NCI-H226 (cell line): ENCODE measurements around the gene PCSK6.

Experiments
- DNase-seq: peaks from one replicate; pipeline ENCODE4 v3.0.0-alpha.2; 2015

Gene PCSK6

DNA sequence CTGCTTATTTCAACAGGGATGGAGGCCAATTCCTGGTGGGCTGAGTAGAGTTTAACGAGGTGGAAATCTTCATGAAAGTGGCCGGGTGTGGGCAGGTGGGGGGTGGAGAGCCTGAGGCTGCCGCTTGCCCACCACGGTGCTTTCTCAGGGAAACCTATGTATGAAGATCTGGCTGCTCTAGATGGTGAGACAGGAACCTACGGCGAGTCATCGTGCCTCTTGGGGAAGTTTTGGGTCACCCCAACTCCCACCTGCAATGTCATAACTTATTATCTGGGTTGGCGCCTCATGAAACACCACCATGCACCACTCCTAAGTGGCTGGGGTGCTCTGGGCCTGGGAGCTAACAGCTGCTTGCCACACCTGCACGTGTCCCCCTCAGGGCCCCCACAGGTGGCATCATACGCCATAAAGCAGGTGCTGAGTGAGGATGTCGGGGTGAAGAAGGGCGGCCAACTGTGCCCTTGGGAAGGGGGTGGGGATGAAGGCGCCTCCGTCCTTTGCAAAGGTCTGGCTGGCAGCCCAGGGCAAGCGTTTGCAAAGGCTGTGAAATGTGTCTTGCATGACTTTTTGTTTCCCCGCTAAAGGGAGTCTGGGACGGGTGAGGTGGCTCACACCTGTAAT is 166.5 kb downstream of the PCSK6 start:
- DNase-seq = no peak

DNA sequence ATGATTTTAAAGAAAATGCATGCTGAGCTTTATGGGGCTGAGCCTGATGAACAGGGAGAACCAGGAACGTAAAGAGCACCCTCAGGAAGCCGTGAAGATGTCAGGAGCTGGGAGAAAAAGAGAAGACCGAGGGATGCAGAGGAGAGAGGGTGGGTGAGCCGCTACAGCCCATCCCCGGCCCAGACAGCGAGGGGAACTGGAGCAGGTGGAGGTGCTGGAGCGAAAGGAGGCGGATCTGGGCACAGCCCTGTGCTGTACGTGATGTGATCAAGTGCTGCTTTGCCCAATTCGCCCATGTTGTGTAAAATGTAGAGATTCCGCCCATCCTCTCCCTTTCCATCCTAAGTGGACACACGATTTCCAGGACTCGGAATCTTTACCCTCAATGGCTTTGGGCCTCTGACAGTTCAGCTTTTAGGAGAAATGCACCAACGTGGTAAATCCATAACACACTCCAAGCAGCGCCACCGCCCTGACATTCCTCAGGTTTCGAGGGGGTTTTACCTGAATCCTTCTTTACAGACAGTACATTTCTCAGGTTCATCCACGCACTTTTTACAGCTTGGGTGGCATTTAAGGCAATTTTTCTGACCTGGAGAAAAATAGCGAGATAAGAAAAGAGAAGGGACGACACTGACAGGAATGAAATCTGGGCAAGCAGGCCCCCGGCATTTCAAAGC is 167.4 kb downstream of the PCSK6 start:
- DNase-seq = no peak

DNA sequence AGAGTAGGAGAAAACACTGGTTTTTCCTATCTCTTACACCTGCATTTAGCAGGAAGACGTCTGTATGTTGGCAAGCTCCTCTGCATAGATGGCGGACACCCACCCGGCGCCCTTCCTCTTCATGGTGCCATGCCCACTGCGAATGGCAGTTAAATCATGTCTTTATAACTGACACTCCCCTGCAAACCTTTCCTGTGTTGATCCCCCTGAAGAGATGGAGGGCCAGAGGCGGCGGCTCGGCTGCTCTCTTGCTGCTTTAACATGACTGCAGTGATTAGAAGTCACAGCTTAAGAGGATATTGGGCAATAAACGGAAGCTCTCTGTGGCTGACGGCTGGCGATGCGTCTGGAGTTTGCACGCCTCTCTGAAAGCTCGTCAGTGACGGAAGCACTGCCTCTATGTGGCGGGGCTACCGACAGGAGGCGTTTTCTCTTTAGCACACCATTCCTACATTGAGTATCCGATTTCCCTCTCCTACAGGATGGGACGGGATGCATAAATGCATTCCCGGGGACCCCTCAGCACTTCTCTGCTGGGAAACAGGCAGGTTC is 168.9 kb downstream of the PCSK6 start:
- no peak for DNase-seq

DNA sequence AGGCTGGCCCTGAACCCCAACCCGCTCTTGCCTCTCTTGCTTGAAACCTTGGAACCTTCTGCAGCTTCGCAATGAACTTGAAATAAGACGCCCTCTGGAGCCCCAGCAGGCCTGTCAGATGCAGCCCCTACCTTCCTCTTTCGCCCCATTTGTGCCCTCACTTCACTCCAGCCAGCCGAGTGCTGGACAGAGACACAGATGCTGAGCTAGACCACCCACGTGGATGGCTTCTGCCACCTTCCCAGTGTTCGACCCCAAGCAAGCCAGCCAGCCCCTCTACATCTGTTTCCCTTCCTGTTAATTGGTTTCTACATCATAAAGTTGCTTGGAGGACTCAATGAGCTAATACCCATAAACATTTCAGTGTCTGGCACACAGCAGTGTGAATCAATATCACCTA is 170.7 kb downstream of the PCSK6 start:
- DNase-seq = no peak

DNA sequence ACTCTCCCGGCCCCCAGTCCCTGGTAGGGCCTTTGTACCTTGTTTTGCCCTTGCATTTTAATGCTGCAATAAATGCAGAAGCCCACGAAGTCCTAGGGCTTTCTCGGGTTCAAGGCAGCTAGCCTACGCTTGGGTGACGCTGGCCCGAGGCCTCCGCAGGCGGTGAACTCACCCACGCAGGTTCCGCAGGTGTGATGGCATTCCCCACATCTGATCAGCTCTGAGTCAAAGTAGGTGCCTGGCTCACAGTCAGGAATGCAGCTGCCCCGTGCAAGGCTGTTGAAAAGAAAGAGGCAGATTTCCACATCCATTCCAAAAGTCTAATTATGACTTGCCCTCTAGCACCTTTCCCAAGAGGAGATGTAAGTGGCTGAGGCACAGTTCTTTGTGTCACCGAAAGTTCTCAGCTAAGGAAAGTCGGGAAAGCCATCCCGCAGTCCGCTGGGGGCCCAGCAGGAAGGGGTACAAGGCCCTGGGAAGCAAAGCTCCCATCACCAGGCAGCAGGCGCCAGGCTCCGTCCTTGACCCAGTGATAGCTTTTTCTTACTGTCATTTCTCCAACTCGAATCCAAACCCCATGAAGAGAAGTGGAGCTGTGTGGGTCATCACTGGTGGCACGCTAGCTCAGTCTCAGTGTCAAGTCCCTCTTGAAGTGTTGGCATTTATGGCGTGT is 171.2 kb downstream of the PCSK6 start:
- DNase-seq = no peak

DNA sequence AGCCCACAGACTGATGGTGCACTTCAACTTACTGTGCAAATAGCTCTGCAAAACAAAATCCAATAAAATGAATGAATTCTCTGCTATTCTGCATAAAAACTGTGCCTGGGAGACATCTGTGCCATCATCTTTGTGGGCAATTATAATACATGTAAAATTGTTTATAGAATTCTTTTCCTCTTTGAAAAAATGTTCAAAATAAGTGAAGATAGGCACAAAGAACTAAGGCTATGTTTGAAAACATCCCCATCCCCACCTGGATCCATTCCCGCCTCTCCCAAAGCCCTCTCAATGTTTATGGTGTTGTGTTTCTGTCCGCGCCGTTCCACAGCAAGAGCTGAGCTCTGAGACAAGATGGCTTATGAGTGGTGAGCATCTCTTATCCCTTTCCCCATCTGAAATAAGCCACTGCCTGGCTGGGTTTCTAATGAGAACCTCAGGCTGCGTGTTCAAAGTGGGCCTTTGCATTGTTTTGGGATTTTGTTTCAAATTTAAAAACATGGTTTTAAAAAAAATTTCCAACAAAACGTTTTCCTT is 172.1 kb downstream of the PCSK6 start:
- DNase-seq = no peak

DNA sequence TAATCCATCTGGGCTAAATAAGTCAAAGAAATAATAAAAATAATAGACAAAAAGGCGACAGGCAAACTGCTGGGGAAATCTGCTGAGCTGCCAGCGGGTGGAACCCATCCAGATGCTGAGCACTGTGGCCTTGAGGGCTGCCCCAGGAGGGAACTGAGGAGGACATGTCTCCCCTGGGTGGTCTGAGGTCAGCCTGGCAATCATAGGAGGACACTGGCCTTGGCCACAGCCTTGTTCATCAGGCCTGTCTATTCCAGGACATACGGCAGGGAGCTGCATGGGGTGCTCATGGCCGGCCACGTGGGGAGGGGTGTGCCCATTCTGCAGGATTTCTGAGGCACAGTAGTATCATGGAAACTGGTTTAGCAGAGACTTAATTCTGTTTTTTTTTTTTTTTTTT is 173.0 kb downstream of the PCSK6 start:
- no peak for DNase-seq

DNA sequence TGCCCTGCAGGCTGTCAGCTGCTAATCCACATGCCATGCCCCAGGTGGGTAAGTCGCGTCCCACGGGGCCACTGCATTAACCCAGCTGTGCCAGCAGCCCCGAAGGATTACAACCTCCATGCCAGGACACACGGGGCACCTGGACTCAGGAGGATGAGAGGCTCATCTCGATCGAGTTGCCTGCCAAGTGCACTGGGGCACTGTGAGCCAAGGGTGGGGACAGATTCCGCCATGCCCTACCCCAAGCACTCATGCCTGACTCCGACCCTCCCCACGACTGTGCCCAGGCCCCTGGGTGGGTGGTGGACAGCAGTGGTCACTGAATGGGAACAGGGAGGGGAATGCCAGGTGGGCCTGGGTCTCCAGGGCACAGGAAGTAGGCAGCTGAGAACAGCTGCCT is 173.8 kb downstream of the PCSK6 start:
- DNase-seq = no peak

DNA sequence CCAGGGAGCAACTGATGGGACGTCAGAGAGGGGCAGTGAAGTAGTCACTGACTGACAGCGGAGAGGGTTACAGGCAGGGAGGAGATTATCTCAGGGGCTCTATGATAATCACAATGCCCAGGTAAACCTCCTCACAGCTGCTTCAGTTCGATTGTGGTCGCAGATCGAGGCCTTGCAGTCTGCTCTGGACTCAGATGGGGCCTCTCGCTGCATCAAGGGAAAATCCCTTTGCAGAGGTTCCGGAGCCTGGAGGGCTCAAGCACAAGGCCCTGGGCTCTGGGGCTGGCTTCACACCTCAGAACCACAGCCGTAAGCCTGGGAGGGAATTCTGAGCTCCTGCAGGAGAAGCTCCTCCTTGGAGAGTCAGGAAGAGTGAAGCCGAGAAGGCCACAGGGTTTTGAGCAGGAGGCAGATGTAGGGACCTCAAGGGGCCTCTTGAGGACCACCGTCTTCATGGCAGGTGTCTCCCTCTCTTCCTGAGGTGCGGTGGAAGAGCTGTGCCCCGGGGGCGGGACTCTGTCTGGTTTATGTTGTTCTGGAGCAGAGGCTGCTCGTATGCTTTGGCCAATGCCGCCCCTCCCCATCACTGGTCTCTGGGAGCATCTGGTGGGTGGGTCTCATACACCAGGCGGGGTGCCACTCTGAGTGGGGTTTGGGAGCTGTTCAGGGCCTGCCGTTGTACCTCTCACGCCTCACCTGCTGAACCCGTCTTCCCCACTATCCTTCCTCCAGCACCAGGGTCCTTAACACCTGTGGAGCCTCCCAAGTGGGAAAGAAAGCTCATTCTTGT is 175.0 kb downstream of the PCSK6 start:
- DNase-seq = no peak

DNA sequence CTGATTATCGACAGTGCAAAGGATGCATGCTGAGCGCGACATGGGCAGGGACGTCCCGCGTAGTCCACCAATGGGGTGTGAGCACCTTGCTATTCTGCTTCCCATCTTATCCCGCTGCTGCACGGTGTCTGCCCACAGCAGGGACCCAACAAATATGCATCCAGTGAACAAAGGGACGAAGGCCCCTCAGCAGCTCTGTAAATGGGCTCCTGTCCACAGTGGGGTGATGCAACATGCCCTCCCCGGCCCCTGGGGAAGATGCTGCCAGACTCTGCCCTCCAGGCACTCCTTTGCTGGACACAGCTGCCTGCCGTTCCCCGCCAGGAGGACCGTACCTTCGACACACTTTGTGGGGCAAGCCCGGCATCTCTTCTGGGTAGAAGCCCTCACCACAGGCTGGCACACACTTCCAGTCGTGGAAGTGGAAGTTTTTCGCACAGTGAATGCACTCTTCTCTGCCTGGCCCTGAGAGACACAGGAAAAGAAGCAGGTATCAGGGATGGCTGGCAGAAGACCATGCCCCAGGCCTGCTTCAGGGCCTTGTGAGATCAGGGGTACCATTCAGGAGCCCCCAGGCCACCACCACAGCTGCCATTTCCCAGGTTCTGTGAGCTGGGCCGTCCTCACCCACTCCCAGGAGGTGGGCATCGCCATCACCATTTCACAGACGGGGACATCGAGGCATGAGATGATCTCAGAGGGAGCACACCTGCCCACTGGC is 176.3 kb downstream of the PCSK6 start:
- no peak for DNase-seq

DNA sequence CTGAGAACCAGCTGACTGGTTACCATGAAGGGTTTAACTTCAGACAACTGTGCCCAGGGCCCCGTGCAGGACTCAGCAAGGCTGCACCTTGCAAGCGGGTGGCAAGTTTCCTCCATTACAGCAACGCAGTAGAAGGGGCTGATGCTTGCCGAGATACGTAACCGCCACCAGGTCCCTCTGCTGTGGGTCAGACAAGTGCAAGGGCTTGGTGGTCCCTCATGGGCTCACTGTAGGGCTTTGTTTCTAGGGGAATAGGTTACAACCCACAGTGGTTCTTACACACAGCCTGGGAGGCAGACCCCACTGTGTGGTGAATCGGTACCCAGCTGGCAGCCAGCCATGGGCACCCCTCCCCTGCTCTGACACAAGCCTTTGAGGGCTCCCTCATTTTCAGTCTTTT is 179.0 kb downstream of the PCSK6 start:
- no peak for DNase-seq

DNA sequence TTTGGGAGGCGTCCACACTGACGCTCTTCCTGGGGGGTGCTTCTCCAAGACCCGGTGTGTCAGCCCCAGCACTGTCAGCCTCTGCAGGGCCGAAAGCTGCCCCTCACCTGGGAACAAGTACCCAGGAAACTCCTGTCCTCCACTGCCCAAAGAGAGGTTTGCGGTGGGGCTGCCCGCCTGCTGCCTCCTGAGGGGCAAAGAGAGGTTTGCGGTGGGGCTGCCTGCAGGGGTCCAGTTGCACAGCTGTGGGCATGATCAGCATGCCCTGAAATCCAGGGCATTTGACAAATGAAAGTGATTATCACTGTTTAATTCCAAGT is 179.4 kb downstream of the PCSK6 start:
- DNase-seq = no peak

DNA sequence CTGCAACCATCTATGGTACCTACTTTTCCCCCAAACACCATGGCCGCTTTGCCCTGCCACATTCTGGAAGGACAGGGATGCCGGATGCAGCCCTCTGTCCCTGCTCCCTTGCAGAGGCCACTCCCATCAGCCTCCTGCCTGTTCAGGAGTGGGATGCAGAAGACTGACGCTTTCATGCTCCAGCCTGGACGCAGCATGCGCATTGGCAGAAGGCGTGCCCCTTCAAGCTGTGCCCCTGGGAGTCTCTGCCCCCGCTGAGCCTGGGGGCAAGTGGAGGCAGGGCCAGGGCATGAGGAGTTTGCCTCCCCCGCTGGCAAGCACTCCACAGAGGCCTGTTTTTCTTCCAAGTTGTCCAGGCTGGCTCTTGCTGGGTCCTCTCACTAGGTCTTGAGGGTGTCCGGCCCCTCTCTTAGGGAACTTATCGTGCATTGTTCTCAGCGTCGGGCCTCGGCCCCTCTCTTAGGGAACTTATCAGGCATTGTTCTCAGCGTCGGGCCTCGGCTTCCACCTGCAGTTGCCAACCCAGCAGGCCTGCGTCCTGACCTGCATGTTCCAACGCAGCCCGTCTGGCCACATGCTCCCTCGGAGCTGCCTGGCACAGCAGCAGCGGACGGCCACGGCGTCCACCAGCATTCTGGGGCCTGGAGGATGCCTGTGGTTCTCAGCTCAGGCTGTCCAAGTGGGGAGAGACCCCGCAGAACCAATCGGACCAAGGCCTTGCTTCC is 179.9 kb downstream of the PCSK6 start:
- DNase-seq = no peak

DNA sequence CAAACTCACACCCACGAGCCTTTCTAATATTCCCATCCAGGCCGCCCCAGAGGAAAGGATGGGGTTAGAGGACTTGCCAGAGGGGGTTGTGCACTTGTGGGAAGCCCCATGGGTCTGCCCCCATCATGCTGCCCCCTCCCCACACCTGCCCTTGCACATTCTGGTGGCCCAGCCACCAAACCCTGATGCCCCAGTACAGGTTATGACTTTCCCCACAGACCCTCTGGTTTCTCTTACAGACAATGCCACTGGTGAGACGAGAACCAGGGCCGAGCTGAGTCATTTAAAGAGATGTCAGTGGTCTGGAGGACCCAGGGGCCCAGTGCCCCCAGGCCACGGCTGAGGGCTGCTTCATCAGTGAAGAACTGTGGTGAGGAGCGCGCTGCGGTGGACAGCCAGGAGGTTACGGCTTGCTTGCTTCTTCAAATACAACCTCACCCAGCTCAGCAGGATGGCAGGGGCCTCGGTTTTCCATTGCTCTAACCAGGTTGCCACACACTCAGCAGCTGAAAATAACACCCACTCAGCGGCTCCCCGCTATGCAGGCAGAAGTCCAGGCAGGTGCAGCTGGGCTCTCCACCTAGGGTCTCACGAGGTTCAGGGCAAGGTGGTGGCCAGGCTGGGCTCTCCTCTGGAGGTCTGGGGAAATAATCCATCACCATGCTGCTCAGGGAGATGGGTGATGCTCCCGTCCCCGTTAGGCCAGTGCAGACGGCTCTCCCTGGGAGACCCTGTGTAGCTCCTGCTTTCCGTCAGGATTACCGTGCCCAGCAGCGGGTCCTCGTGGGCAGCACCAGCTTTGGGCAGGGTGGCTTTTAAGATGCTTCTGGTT is 180.7 kb downstream of the PCSK6 start:
- no peak for DNase-seq

DNA sequence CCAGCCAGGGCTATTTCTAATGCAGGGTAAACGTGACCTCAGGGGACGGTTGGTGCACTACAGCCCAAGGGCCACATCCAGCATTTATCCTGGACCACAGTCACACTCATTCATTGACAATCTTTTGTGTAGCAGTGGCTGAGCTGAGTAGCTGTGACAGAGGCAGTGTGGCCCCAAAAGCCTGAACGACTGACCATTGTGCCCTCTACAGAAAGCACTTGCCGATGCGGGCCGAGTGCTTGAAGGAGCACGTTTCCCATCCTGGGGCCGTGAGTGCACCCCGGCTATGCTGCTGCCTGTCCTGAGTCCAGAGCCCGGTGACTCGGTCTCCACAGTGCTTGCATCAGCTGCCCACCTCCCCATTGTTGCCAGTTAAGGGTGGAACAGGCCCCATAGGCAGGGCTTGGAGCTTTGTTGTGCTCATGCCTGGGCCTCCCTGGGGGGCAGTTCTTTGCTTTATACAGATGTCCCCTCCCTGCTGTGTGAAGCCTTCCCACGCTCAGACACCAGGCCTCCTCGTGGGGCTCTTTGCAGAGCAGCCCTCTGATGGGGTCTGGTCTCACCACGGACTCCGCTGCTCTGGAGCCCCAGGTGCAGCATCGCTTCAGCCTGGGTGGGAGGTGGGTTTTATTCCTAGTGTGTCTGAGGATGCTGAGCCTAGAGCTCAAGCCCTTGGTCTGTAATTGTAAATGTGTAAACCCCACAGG is 181.5 kb downstream of the PCSK6 start:
- no peak for DNase-seq

DNA sequence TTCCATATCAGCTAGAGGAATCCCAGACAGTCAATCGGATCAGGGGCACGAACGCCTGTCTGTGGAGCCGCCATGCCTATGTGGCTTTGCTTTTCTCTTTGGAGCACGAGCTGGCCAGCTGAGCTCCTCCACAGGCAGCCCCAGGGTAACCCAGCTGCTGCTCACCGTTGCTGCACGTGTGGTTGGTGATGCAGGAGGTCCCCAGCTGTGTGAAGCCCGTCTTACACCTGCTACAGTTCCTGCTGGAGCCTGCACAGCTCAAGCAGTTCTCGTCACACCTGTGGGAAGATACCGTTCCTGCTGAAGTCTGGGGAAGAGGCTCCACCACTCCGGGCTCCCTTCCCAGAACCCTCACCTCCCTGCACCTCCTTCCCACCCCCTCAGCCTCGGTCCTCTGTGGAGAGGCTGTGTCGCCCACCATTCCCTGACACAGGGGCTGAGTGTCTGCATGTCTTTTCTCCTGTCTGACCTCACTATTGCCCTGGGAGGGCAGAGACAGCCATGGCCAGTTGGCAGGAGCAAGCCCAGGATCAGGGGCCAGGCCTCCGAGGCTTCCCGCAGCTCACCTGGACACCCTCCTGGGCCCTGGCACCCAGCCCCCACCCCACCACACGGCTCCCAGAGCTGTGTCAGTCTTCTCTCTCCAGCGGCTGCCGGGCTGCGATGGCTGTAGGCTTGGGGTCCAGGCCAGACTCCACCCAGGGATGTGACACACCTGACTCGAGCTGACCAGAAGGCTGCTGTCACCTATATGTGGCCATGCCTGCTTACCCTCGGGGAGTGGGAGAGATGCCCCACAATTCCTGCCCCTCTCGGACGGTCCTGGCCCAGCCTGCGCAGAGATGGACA is 182.2 kb downstream of the PCSK6 start:
- DNase-seq = no peak

DNA sequence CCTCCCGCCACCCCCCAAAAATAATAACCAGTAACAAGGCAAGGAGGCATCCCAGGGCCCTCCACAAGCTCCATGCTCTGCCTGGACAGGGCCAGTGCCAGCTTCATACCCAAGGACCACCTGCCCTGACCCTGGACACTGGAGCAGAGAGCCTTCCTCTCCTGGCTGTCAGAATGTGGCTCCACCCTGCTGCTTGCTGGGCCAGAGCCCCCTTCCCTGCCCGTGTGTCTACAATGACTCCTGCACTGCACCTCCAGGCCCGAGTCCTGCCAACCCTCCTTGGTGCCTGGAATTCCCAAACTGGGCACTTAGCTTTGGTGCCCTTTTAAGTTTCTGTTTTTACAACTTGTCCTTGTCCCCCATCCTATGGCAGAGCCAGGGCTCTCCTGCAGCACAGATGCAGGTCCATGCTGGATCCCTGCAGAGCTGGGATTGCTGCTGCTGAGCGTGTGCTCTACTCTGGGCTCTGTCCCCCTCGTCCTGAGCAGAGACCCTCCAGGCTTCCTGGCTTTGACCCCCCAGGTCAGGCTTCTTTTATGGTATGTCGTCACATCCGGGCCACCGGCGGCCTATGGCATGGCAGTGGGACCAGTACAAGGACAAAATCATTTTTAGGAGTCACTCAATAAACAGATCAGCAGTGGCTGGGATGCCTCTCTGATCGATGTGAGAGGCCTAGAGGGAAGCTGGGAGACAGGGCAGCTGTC is 183.0 kb downstream of the PCSK6 start:
- DNase-seq = no peak

DNA sequence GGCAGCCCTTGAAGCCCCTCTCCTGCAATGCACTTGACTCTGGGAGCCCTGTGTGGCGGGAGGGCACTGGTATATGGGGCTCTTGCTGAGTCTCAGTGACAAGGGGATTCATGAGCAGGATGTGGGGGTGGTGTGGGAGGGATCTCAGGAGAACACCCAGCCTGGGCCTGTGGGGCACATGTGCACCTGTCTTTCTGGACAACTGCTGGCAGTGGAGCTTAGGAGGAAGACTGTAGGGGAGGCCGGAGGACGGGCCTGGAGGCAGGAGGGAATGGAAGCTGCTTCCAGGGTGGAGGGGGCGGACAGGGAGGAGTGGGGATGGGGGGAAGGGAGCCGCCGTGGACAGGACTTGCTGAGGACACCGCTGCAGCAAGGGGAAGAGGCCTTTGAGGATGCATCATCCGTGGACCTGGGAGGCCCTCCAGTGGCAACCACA is 183.7 kb downstream of the PCSK6 start:
- DNase-seq = no peak

DNA sequence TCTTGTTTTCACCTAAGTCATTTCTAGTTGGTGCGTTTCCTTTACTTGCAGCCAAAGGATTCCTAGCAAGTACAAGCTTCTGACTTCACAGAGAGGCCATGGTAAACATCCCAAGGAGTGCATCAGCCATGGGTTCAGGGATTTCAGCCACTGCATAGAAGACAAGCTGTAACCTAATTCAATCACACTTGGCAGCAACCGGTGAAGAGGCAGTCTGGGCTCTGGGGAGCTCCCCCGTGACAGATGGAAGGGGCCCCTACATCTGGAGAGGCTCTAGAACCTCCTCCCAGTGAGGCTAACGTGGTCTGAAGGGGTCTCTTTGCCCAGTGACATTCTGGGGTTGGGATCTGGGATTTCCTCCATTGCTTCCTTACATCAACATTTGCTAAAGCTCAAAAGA is 186.1 kb downstream of the PCSK6 start:
- DNase-seq = no peak
